Epithelial cell of proximal tubule (primary cell): ENCODE results near the gene ENTREP3. TPM values are rescaled to one million over a fixed set of nuclear protein-coding genes. Genes with fewer than 3 reads are reported as not detected.
"Not testable (repeated sequence)": the region's sequence is repeated elsewhere in the genome, so short reads cannot be mapped to it uniquely, and the experiment has no call there.

Experiments used
- DNase-seq: peaks from one replicate; pipeline ENCODE4 v3.0.0-alpha.2; 2011; ENCODE audit warnings: low read depth
- H3K4me3 ChIP-seq: 2 replicates; pipeline ENCODE4 v1.5.1; 2011; ENCODE audit warnings: low read depth, mild to moderate bottlenecking, low read length
- total RNA-seq: library from RNA; depleted of rRNA; stranded (reverse); fragments of >200 nt; gene quantifications from 2 replicates; pipeline ENCODE4 v1.2.3, GENCODE V29; 2015
- TF ChIP-seq, protein P1 (sequence below): conservative IDR thresholded peaks from 2 replicates; pipeline ENCODE4 v1.5.1; 2012; ENCODE audit warnings: low read depth, mild to moderate bottlenecking, low read length

Gene ENTREP3
- total RNA-seq, 1 donor from 2014 or later: 15.9 TPM

DNA sequence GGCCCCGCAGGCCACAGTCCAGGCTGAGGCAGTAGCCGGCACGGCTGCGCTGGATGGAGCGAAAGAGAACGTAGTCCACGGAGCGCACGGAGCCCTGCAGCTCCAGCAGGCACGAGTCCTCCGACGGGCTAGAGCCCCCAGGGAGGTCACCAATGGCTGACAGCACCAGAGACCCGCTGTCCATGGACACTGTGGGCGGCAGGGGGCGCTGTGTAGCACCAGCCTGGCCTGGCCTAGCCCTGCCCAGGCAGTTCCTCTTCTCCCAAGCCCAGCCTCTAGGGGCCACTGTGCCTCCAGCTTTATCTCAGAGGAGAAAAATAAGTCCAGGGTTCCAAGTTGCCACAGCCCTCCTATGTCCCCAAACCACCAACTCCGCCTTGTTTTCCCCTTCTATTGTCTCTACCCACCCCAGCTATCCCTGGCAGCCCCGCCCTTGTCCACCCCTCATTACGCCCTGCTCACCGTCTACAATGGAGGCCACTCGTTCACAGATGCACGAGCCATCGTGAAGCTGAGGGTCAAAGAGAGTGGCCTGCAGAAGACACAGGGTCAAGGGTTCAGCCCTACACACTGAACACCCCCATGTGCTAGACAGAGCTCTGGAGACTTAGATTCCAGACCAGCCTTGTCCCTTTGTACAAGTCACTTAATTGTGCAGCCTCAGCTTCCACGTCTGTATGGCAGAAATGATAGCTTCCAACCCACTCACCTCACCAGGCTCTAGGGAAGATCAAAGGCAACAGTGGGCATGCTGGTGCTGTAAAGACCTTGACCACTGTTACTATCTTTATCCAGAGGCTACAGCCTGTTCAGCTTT is 4.4 kb downstream of the ENTREP3 start:
- H3K4me3 ChIP-seq: no peak overlapping the region
- TF ChIP-seq, protein P1, sequence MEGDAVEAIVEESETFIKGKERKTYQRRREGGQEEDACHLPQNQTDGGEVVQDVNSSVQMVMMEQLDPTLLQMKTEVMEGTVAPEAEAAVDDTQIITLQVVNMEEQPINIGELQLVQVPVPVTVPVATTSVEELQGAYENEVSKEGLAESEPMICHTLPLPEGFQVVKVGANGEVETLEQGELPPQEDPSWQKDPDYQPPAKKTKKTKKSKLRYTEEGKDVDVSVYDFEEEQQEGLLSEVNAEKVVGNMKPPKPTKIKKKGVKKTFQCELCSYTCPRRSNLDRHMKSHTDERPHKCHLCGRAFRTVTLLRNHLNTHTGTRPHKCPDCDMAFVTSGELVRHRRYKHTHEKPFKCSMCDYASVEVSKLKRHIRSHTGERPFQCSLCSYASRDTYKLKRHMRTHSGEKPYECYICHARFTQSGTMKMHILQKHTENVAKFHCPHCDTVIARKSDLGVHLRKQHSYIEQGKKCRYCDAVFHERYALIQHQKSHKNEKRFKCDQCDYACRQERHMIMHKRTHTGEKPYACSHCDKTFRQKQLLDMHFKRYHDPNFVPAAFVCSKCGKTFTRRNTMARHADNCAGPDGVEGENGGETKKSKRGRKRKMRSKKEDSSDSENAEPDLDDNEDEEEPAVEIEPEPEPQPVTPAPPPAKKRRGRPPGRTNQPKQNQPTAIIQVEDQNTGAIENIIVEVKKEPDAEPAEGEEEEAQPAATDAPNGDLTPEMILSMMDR: peak; percentile 100
- DNase-seq: no peak

DNA sequence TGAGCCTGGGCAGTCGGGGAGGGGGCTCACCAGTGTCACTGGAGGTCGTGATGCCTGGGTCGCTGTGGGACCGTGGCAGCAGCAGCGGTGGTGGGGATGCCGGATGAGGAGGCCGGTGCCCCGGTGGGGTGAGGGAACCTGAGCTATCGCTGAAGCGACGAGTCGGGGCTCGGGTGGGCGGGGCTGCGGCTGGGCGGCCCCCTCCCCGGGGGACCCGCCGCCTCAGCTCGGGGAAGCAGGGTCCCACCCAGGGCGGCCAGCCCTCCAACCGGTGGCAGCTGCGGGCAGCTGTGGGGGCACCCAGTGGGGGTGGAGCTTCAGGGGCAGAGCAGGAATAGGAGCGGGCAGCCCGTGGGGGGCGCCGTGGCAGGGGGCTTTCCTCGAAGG is 5.0 kb downstream of the ENTREP3 start:
- DNase-seq: no peak
- no peak overlapping the region for H3K4me3 ChIP-seq
- TF ChIP-seq, protein P1: no peak

DNA sequence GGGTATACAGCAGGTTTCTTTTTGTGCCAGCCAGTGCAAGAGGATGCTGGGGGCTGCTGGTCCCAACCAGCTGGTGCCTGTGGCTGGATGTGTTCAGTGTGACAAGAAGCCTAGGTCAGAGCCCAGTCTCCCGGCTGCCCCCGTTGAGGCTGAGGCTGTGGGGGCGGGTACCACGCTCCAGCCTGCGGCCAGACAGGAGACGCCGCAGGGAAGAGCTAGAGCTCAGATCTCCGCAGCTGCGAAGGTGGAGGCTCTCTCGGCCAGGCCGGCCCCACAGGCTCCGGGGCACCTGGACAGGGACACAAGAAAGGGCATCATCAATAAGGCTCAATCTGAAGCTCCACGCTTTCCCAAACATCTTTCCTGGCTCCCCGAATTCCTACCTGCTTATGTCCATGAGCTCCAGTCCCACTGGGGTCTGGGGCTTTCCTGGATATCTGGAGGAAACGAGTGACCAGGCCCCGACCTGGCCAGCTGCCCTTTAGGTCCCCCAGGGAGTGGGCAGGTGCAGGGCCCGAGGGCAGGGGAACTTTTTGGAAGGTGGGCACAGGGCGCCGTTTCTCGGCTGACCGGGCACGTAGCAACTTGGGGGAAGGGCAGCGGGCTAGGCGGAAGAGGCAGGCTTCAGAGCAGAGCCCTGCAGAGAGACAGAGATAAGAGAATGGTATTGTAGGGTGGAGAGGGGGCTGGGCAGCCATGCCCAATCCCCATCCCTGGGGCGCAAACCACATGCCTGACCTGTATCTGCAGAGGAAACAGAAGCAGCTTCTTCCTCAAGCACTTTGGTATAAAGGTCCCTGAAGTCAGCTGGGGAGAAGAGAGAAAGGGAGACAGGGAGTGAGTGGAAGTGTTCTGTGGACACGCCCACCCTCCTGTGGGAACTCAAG is 7.4 kb downstream of the ENTREP3 start:
- DNase-seq: no peak
- H3K4me3 ChIP-seq: no peak overlapping the region
- TF ChIP-seq, protein P1: no peak

DNA sequence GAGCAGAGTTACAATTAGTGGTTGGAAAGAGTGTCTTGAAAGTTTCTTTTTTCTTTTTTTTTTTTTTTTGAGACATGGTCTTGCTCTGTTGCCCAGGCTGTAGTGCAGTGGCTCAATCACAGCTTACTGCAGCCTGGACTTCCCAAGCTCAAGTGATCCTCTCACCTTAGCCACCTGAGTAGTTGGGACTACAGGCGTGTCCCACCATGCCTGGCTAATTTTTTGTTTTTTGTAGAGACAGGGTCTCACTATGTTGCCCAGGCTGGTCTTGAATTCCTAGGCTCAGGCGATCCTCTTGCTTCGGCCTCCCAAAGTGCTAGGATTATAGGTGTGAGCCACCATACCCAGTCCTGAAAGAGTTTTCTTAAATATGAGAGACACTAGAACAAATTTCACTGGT is 8.5 kb downstream of the ENTREP3 start:
- H3K4me3 ChIP-seq, DNase-seq: not testable (repeated sequence)

DNA sequence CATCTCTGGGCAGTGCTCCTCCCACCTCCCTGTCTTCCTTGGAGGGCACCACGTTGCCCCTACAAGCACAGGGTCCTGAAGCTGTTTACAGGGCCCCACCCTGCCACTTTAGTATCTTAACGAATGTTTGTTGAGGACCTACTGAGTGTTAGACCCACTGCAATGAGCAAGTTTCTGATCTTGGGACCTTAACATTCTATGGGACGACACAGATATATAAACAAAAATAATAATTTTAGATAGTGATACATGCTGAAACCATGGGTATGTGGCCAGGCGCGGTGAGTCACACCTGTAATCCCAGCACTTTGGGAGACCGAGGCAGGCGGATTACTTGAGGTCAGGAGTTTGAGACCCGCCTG is 10.1 kb downstream of the ENTREP3 start:
- TF ChIP-seq, protein P1: no peak
- no peak for DNase-seq
- H3K4me3 ChIP-seq: peak overlapping the region; percentile 78

DNA sequence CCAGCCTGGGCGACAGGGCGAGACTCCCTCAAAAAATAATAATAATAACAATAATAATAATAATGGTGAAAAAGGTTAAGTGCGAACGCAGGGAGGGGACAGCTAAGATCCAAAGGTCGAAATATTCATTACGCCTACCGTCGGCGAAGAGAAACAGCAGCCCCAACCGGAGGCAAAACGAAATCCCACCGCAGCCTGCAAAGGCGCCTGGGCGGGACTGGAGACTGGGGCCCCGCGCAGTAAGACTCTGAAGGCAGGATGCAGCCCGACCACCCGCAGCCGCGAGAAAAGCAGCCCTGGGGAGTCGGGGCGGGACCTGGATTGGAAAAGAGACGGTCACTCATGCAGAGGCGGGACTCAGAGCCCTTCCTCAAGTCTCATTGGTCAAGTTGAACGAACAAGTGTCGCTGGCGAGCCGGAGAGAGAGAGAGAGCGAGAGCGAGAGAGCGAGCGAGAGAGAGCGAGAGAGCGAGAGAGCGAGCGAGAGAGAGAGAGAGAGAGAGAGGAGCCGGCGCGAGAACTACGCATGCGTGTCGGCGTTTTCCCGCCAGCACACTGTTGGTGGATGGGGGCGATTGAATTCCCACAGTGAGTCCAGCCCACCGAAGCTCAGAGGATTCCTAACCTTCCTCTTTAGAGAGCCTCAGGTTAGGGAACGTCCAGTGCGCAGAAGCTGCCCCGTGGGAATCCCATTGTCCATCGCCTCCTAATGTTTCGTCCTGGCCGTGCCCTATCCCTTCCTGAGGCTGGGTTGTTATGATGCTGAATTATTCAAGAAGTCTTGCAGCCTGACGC is 10.7 kb downstream of the ENTREP3 start:
- TF ChIP-seq, protein P1: peak; percentile 14

More for the DNA sequence above, 10.7 kb downstream of the ENTREP3 start:
- DNase-seq: peak; percentile 88
- H3K4me3 ChIP-seq: peak overlapping the region; percentile 78
